K562 (cell line): ENCODE results near the gene NUDT5. TPM values are rescaled to one million over a fixed set of nuclear protein-coding genes. Genes with fewer than 3 reads are reported as not detected.

Experiments used
- KLF1 ChIP-seq: fragments of 450-650 bp; IDR thresholded peaks from 2 replicates; pipeline ENCODE4 v1.6.1; 2016; ENCODE audit warnings: missing genetic modification characterization, missing compliant biosample characterization
- NR2C2 ChIP-seq, 2 experiments: fragments of 200-800 bp in 1 of 2; sonication (Bioruptor generic) in 1 of 2; sonication (generic) in 1 of 2; formaldehyde crosslinking in 1 of 2; IDR thresholded peaks; 2 replicates each; pipeline versions ENCODE4 v1.6.1 to v1.8.0; 2016 to 2022; ENCODE audit warnings: mild to moderate bottlenecking in 1 of 2, missing compliant biosample characterization in 1 of 2, missing genetic modification characterization in 1 of 2, missing genetic modification reagents in 1 of 2
- PPARD ChIP-seq: fragments of 250-450 bp; sonication (Bioruptor Pico); IDR thresholded peaks from 2 replicates; pipeline ENCODE4 v1.8.0; 2022; ENCODE audit warnings: inconsistent platforms, mild to moderate bottlenecking, moderate library complexity
- SPI1 ChIP-seq: IDR thresholded peaks from 2 replicates; pipeline ENCODE4 v1.6.1; 2011; ENCODE audit warnings: low read depth, low read length, control low read depth, borderline replicate concordance
- SREBF2 ChIP-seq: sonication (generic); formaldehyde crosslinking; IDR thresholded peaks from 2 replicates; pipeline ENCODE4 v1.4.0; 2020; ENCODE audit warnings: mild to moderate bottlenecking, missing genetic modification reagents
- TCF7 ChIP-seq: sonication (generic); IDR thresholded peaks from 2 replicates; pipeline ENCODE4 v1.6.1; 2016; ENCODE audit warnings: antibody characterized with exemption, borderline replicate concordance
- ZNF324 ChIP-seq: fragments of 250-450 bp; sonication (Bioruptor Pico); IDR thresholded peaks from 2 replicates; pipeline ENCODE4 v1.4.0; 2020; ENCODE audit warnings: mild to moderate bottlenecking
- polyA plus RNA-seq, 8 experiments: library from polyadenylated mRNA; depleted of rRNA in 4 of 8; stranded (reverse) in 5 of 8; unstranded in 3 of 8; fragments of >200 nt; fragmentation: Nextera tagmentation in 2 of 8; fragmentation: Illumina TruSeq in 1 of 8; extraction: Ambion mirVana in 2 of 8; extraction: Trizol in 1 of 8; gene quantifications; 2 replicates each; pipeline versions ENCODE4 v1.2.1 to v1.2.3, GENCODE V29; 2011 to 2014; ENCODE audit warnings: inconsistent platforms in 1 of 8, missing spikeins in 1 of 8
- total RNA-seq, 7 experiments: library from RNA; depleted of rRNA in 6 of 7; stranded (reverse); fragments of >200 nt in 6 of 7; fragmentation: Illumina TruSeq in 2 of 7; extraction: Trizol in 2 of 7; gene quantifications; 2 replicates each; pipeline versions ENCODE4 v1.2.1 to v1.2.3, GENCODE V29; 2011 to 2021; ENCODE audit warnings: low replicate concordance in 1 of 7
- TF ChIP-seq, protein P1 (sequence below): fragments of 450-650 bp; IDR thresholded peaks from 2 replicates; pipeline ENCODE4 v1.6.1; 2017; ENCODE audit warnings: antibody characterized with exemption, mild to moderate bottlenecking
- TF ChIP-seq, protein P2 (sequence below): fragments of 250-450 bp; sonication (Bioruptor Pico); IDR thresholded peaks from 2 replicates; pipeline ENCODE4 v1.8.0; 2022; ENCODE audit warnings: inconsistent platforms, mild to moderate bottlenecking, moderate library complexity, borderline replicate concordance

NUDT5 gene
- total and polyA plus RNA-seq, 9 of the 15 experiments (the other 6 are each of a cell fraction or from before 2014, with no cell fraction given): 87.7 to 422 (median 186) TPM

DNA sequence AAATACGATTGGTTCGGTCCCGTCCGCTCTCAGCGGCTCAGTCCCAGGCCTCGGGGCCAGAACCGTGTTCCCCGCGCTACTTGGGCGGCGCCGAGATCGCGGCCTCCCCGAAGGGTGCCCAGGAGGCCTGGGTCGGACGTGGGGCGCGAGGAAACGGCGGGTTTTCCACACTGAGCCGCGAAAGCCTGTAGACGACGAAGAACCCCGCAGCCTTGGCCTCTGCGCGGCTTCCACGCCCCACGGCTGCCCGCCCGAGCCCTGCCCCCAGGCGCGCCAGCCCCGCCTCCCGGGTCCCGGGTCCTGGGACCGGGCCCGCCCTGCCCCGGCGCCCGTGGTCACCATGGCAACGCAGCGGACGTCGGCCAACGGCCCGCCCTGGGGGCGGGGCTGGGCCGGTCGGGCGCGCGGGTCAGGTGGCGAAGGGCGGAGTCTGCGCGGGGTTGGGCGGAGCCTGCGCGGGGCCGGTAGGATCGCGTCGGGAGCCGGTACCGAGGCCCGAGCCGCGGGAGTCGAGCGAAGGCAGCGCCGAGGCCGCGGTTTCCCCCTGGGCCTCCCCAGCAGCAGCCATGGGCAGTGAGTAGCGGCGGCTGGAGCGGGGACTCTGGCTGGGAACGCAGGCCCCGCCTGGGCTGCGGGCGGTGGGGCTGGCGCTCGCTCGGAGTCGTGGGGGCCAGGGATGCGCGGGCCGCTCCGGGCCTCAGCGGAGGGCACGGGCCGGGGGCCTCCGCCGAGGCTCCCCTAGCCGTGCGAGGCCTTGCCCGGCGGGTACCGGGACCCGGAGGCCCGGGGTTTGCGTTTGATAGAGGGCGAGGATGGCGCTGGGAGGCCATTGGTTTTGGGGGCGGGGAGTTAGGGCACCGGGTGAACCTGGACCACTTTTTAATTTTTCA, 66.2 kb downstream of the NUDT5 start, which contains the start of gene SEC61A2 (continued):
- TF ChIP-seq, protein P1, sequence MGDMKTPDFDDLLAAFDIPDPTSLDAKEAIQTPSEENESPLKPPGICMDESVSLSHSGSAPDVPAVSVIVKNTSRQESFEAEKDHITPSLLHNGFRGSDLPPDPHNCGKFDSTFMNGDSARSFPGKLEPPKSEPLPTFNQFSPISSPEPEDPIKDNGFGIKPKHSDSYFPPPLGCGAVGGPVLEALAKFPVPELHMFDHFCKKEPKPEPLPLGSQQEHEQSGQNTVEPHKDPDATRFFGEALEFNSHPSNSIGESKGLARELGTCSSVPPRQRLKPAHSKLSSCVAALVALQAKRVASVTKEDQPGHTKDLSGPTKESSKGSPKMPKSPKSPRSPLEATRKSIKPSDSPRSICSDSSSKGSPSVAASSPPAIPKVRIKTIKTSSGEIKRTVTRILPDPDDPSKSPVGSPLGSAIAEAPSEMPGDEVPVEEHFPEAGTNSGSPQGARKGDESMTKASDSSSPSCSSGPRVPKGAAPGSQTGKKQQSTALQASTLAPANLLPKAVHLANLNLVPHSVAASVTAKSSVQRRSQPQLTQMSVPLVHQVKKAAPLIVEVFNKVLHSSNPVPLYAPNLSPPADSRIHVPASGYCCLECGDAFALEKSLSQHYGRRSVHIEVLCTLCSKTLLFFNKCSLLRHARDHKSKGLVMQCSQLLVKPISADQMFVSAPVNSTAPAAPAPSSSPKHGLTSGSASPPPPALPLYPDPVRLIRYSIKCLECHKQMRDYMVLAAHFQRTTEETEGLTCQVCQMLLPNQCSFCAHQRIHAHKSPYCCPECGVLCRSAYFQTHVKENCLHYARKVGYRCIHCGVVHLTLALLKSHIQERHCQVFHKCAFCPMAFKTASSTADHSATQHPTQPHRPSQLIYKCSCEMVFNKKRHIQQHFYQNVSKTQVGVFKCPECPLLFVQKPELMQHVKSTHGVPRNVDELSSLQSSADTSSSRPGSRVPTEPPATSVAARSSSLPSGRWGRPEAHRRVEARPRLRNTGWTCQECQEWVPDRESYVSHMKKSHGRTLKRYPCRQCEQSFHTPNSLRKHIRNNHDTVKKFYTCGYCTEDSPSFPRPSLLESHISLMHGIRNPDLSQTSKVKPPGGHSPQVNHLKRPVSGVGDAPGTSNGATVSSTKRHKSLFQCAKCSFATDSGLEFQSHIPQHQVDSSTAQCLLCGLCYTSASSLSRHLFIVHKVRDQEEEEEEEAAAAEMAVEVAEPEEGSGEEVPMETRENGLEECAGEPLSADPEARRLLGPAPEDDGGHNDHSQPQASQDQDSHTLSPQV: no peak
- TF ChIP-seq, protein P2, sequence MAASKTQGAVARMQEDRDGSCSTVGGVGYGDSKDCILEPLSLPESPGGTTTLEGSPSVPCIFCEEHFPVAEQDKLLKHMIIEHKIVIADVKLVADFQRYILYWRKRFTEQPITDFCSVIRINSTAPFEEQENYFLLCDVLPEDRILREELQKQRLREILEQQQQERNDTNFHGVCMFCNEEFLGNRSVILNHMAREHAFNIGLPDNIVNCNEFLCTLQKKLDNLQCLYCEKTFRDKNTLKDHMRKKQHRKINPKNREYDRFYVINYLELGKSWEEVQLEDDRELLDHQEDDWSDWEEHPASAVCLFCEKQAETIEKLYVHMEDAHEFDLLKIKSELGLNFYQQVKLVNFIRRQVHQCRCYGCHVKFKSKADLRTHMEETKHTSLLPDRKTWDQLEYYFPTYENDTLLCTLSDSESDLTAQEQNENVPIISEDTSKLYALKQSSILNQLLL: no peak
- TF ChIP-seq KLF1 (tag) (peak; percentile 66; the same call in 1 of the 2 replicates), SREBF2 (CRISPR knock-in tag) (no peak), ZNF324 (CRISPR knock-in tag) (no peak), NR2C2 (CRISPR knock-in tag; IDR thresholded peaks at IDR 0.05) (peak; percentile 43; the same call in 1 of the 2 replicates), NR2C2 (tag; IDR thresholded peaks at IDR 0.05) (peak; percentile 64; the same call in 1 of the 2 replicates), SPI1 (no peak), PPARD (CRISPR knock-in tag) (no peak), TCF7 (no peak)
